Fibroblast of villous mesenchyme (primary cell): ENCODE measurements around the gene TFCP2L1. TPM values are rescaled to one million over a fixed set of nuclear protein-coding genes. Genes with fewer than 3 reads are reported as not detected.

Source experiments
- DNase-seq: peaks from one replicate; pipeline ENCODE4 v3.0.0-alpha.2; 2010; ENCODE audit warnings: low read depth
- H3K4me3 ChIP-seq: 2 replicates; pipeline ENCODE4 v1.5.1; 2011; ENCODE audit warnings: low read depth, mild to moderate bottlenecking, low read length
- CTCF ChIP-seq: IDR thresholded peaks from 2 replicates; pipeline ENCODE4 v1.5.1; 2012; ENCODE audit warnings: low read depth, mild to moderate bottlenecking, low read length; ENCODE audit not compliant: insufficient read depth
- total RNA-seq: library from RNA; depleted of rRNA; stranded (reverse); fragments of >200 nt; gene quantifications from 2 replicates; pipeline ENCODE4 v1.2.3, GENCODE V29; 2012

The TFCP2L1 gene
- total RNA-seq, 1 donor, result not detected

DNA sequence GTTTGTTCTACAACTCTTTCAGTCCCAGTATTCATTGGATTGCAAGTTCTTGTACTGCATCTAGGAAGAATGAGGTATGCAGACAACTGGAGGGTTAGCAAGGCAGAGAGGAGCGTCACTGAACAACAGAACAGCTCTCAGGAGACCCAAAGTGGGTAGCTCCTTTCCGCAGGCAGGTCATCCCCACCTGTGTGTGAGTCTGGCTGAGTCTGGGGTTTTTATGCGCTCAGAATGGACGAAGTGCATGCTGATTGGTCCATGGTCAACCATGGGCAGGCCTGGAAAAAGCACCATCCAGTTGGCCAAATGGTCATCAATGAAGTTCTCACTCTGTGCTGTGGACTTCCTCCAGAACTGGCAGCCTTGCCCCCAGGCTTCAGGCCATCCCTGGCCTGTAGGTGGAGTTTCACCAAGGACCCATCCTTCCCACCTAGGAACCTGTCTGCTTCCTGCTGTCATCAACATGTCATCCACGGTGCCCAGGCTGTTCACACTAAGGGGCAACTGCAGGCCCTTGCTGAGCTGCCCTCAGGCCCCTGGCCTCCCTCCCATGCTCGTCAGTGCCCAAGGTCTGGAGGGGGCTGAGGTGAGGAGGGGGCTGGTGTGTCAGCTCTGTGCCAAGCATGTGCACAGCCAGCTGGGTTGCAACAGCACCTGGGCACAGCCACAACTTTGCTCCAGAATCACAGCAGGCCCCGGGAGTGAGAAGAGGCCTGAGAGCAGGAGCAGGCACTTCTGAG lies 11.1 kb upstream of the TFCP2L1 start:
- no peak for TF ChIP-seq CTCF
- H3K4me3 ChIP-seq, result no peak overlapping the region
- DNase-seq, result no peak

DNA sequence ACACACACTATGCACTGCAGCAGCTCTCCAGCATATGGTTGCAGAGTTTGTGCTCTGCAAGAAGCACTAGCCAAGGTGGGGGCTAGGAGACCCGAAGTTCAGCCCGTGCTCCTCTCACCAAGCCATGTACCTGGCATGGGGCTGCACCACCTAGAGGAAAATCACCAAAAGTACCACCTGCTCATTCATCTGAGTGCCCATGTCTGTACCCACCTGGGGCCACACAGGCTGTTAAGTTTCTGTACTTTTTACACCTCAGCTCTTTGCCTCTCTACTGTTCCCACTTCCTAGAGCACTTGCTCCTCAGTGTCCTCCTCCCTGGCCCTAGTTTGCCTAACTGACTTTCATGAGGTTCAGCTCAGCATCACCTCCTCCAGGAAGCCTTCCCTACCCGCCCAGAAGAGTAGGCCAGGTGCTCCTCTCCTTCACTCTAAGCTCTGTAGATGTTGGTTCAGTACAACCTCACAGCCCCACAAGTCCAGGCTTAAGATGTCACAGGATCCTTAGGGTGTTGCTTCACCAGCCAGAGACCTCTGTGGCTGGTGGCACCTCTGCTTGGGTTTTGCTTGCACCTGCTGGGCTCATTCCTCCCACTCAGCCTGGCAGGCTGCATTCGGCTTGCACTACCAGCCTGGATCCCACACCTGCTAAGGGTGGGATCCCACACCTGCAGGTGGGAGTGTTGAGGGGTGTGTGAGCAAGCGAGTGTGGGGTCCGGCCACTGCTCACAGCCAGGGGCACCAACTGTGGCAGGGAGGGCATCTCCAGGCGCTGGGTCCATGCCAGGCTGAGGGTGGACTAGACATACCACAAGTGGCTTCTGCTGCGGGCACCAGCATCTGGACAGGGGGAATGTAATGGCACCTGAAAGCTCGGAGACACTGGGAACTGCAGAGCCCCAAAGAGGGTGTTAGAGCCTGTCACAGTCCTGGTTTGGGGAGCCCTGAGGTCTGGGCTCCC lies 10.2 kb upstream of the TFCP2L1 start:
- TF ChIP-seq CTCF, result no peak
- no peak for DNase-seq
- H3K4me3 ChIP-seq, result no peak overlapping the region

GRCh38 chr2:121293450-121294325 lies 8.7 kb upstream of the TFCP2L1 start:
- DNase-seq, result no peak
- no peak overlapping the region for H3K4me3 ChIP-seq
- TF ChIP-seq CTCF, result no peak

DNA sequence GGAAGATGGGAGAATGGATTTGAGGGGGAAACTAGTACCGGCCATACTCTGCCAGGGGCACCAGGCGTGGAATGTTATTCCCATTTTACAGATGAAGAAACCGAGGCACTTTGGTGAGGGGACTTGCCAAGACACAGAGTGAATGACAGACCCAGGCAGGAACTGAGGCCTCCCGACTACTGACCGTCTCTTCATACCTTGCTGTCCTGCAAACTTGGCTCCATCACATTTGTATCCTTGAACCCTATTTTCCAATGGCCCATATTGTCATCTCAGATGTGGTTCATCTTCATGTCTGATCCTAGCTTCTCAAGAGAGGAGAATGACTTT lies 6.2 kb upstream of the TFCP2L1 start:
- H3K4me3 ChIP-seq, result no peak overlapping the region
- TF ChIP-seq CTCF, result no peak
- no peak for DNase-seq

- DNase-seq, result no peak
- no peak for TF ChIP-seq CTCF
- no peak overlapping the region for H3K4me3 ChIP-seq
Measured at GRCh38 chr2:121289271-121289670, 4.3 kb upstream of the TFCP2L1 start.

- no peak for TF ChIP-seq CTCF
- no peak for DNase-seq
- H3K4me3 ChIP-seq, result no peak overlapping the region
Measured at GRCh38 chr2:121288454-121289231, 3.6 kb upstream of the TFCP2L1 start.
